ENCODE measurements around the gene KCNJ10.

- TF ChIP-seq, protein P1, sequence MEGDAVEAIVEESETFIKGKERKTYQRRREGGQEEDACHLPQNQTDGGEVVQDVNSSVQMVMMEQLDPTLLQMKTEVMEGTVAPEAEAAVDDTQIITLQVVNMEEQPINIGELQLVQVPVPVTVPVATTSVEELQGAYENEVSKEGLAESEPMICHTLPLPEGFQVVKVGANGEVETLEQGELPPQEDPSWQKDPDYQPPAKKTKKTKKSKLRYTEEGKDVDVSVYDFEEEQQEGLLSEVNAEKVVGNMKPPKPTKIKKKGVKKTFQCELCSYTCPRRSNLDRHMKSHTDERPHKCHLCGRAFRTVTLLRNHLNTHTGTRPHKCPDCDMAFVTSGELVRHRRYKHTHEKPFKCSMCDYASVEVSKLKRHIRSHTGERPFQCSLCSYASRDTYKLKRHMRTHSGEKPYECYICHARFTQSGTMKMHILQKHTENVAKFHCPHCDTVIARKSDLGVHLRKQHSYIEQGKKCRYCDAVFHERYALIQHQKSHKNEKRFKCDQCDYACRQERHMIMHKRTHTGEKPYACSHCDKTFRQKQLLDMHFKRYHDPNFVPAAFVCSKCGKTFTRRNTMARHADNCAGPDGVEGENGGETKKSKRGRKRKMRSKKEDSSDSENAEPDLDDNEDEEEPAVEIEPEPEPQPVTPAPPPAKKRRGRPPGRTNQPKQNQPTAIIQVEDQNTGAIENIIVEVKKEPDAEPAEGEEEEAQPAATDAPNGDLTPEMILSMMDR (tag by site-specific recombination; IDR thresholded peaks at IDR 0.05) = no peak
- no peak for TF ChIP-seq REST (tag by site-specific recombination; IDR thresholded peaks at IDR 0.05)
- no peak for TF ChIP-seq ZBTB21 (tag by site-specific recombination; IDR thresholded peaks at IDR 0.05)
- no peak for TF ChIP-seq SETDB1 (IDR thresholded peaks at IDR 0.05; ENCODE audit: insufficient read length, low read length)
- no peak for TF ChIP-seq ZBTB11 (tag by site-specific recombination; conservative IDR thresholded peaks at IDR 0.05; ENCODE audit: low read depth)
- TF ChIP-seq ZNF792 (tag by site-specific recombination; IDR thresholded peaks at IDR 0.05) = no peak
- TF ChIP-seq ZNF19 (tag by site-specific recombination; IDR thresholded peaks at IDR 0.05; ENCODE audit: low read depth) = no peak
- no peak for TF ChIP-seq ZNF785 (tag by site-specific recombination; IDR thresholded peaks at IDR 0.05)
- TF ChIP-seq ZNF639 (tag by site-specific recombination; IDR thresholded peaks at IDR 0.05) = no peak
Observed at GRCh38 chr1:160047111-160047991, 22.6 kb downstream of the KCNJ10 start.
